ENCODE data around the gene CCR1. TPM values are rescaled to one million over a fixed set of nuclear protein-coding genes. Genes with fewer than 3 reads are reported as not detected.
"Not testable (repeated sequence)": the region's sequence is repeated elsewhere in the genome, so short reads cannot be mapped to it uniquely, and the experiment has no call there.

The CCR1 gene
- total RNA-seq, 1 donor from 2014 or later, result 2.7 TPM

- ATAC-seq (ENCODE audit: poor library complexity) (no peak), DNase-seq (no peak)
- intact Hi-C loops (cut with DNase I), result no loop called here
Measured at GRCh38 chr3:46188708-46189107, 19.4 kb downstream of the CCR1 start.

- ATAC-seq (ENCODE audit: poor library complexity), result no peak
- intact Hi-C loops (cut with DNase I), result no loop called here
- DNase-seq, result no peak
Measured at GRCh38 chr3:46187876-46188275, 20.2 kb downstream of the CCR1 start.

DNA sequence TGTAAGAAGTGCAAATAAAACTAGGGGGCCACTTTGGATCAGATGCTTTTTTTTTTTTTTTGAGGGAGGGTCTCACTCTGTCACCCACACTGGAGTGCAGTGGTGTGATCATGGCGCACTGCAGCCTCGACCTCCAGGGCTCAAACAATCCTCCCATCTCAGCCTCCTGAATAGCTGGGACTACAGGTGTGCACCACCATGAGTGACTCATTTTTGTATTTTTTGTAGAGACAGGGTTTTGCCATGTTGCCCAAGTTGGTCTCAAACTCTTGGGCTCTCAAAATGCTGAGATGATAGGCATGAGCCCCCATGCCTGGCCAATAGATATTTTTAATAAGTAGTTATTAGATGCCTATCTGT lies 20.8 kb downstream of the CCR1 start:
- no peak for DNase-seq
- ATAC-seq (ENCODE audit: poor library complexity), result no peak
- intact Hi-C loops (cut with DNase I), result no loop called here

DNA sequence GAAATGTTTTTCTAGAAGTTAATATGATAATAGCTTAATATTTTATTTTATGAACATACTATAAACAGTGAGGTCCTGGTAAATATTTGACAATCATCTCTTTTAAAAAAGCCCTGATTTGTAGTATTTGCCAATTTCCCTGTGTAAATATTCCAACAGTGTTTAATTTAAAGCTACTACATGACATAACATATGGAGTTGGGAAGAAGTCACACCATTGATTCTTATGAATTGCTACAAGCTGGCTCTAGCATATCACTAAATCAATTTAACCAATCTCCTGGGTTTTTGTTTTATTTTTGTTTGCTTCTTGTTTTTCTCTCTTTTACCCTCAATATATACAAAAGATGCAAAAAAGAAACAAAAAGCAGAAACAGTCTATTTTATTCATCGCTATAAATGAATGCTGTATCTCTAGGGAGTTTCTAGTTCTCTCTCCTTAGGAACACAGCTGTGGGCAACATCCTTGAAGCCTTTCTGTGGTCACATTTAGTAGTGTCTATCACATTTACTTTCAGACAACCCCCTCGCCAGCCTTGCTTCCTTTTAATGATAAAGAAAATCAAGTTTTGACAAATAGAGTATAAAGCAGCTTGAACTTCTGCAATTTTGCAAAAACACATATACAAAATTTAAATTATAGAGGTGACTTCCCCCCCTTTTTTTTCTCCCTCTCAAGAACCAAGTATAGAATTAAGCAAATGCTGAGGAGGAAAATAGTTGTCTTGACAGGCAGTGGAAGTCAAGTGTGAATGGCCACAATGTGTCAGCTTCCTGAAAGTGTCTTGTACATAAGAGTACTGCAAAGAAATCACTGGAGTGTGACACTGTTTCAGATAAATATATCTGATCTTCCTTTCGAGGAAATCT lies 21.4 kb downstream of the CCR1 start:
- DNase-seq (no peak), ATAC-seq (ENCODE audit: poor library complexity) (no peak)
- intact Hi-C loops (cut with DNase I), result no loop called here

DNA sequence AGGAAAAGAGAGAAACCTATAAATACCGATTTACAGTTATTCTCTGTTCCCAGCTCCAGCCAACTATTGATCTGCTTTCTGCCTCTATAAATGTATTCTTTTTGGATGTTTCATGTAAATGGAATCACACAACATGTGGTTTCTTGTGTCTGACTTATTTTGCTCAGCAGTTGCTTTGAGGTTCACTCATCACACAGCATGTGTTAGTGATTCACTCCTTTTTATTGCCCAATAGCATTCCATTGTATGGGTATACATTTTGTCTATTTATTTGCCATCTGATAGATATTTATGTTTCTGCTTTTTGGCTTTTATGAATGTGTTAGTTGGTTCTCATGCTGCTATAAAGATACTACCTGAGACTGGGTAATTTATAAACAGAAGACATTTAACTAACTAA lies 23.6 kb downstream of the CCR1 start:
- DNase-seq, result no peak
- intact Hi-C loops (cut with DNase I), result no loop called here
- no peak for ATAC-seq (ENCODE audit: poor library complexity)

- ATAC-seq (ENCODE audit: poor library complexity) (no peak), DNase-seq (no peak)
- intact Hi-C loops (cut with DNase I), result no loop called here
Measured at GRCh38 chr3:46183330-46183729, 24.8 kb downstream of the CCR1 start.

DNA sequence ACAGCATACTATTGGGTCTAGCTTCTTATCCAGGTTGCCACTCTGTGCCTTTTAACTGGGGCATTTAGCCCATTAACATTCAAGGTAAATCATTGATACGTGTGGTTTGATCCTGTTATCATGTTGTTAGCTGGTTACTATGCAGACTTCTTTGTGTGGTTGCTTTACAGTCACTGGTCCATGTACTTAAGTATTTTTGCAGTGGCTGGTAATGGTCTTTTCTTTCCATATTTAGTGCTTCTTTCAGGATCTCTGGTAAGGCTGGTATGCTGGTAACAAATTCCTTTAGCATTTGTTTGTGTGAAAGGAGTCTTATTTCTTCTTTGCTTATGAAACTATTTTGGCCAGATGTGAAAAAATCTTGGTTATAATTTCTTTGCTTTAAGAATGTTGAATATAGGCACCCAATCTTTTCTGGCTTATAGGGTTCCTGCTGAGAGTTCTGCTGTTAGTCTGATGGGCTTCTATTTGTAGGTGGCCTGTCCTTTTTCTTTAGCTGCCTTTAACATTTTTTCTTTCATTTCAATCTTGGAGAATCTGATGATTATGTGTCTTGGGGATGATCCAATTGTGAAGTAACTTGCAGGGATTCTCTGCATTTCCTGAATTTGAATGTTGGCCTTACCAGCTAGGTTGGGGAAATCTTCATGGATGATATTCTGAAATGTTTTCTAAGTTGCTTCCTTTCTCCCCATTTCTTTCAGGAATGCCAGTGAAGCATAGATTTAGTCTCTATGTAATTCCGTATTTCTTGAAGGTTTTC lies 39.3 kb downstream of the CCR1 start:
- no peak for DNase-seq
- intact Hi-C loops (cut with DNase I), result no loop called here
- no peak for ATAC-seq (ENCODE audit: poor library complexity)

- intact Hi-C loops (cut with DNase I), result no loop called here
- DNase-seq (no peak), ATAC-seq (ENCODE audit: poor library complexity) (no peak)
Measured at GRCh38 chr3:46163556-46164041, 44.5 kb downstream of the CCR1 start.

GRCh38 chr3:46162975-46163555 lies 45.0 kb downstream of the CCR1 start:
- no peak for ATAC-seq (ENCODE audit: poor library complexity)
- intact Hi-C loops (cut with DNase I), result no loop called here
- no peak for DNase-seq

DNA sequence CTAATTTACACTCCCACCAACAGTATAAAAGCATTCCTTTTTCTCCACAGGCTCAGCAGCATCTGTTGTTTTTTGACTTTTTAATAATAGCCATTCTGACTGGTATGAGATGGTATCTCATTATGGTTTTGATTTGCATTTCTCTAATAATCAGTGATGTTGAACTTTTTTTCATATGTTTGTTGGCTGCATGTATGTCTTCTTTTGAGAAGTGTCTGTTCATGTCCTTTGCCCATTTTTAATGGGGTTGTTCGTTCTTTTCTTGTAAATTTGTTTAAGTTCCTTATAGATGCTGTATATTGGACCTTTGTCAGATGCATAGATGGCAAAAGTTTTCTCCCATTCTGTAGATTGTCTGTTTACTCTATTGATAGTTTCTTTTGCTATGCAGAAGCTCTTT lies 50.4 kb downstream of the CCR1 start:
- DNase-seq; intact Hi-C loops (cut with DNase I); ATAC-seq (ENCODE audit: poor library complexity): not testable (repeated sequence)

DNA sequence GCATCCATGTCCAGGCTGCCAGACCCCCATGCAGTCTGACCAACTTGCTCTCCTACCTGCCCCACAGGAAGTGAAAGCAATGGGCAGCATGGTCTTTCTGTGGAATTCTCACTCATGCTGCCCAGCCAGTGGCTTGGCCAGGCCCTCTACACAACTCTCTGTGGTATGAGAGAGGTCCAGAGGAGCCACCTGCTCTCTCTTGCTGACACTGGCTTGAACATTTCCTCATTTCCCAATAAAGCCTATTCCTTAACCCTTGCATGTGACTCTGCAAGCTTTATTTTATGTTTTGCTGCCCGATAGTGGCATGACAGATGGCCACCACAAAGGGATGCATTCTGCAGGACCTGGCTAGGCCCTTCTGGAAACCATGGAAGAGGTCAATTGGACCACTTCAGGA lies 53.8 kb downstream of the CCR1 start:
- DNase-seq, result no peak
- intact Hi-C loops (cut with DNase I), result no loop called here
- peak; percentile 41 for ATAC-seq (ENCODE audit: poor library complexity)

Other genes starting within 250 kb of the CCR1 start
- 120 TPM for gene FYCO1, start 212.5 kb downstream of the CCR1 start, total RNA-seq
- gene XCR1, start 180.8 kb downstream of the CCR1 start, total RNA-seq, result not detected
- not detected for gene CCR3, start 34.1 kb upstream of the CCR1 start, total RNA-seq
- 0.91 TPM for gene CCR2, start 145.8 kb upstream of the CCR1 start, total RNA-seq
- 0.24 TPM for gene CCR5, start 162.6 kb upstream of the CCR1 start, total RNA-seq
- gene CCRL2, start 198.9 kb upstream of the CCR1 start, total RNA-seq, result 1.1 TPM

All from Right ventricle myocardium superior (tissue), 1 donor.